ENCODE measurements around the gene CCDC126.
"Not testable (repeated sequence)": the region's sequence is repeated elsewhere in the genome, so short reads cannot be mapped to it uniquely, and the experiment has no call there.

Gene CCDC126

DNA sequence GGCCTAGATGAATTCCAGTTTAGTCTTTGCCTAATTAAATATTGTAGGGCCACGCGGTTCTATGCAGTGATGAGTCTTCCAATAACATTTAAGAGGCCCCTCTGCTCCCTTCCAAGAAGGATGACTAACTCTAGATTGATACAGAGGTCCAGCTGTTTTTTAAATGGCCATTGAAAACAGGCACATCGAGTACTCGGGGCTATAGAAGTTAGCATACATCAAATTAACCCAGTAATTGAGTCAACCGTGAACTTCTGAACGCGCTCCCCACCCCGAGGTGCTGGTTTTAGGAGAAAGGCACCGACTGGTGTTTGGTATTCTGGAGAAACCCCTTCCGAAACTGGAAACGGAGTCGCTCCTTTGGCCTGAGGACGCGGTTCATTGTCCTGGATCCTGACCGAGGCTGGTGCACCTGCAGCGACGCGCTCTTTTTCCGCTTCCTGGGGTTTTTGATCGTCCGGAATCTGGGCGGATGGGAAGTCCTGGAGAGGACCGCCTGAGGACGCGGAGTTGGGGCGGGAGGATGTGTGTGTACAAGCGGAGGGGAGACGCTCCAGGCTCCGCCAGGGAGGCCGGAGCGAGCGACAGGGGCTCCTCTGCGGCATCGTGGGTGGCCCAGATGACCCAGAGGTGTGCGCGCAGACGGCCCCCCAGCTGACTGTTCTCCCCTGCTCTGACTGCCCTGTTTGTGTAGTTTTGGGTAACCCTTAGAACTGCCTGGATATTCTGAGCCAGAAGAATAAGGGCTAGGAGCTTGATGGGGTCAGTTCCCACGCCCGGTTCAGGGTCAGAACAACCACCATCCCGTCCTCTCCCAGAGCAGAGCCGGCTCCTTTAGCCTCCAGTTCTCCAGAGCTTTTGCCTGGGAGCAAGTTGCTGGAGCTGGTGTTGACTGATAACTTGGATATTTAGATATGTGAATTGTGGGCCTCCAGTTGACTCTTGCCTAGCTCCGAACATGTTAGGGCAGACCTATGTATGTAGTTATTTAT lies 83.5 kb downstream of the CCDC126 start:
- ATAC-seq, result peak; percentile 81

DNA sequence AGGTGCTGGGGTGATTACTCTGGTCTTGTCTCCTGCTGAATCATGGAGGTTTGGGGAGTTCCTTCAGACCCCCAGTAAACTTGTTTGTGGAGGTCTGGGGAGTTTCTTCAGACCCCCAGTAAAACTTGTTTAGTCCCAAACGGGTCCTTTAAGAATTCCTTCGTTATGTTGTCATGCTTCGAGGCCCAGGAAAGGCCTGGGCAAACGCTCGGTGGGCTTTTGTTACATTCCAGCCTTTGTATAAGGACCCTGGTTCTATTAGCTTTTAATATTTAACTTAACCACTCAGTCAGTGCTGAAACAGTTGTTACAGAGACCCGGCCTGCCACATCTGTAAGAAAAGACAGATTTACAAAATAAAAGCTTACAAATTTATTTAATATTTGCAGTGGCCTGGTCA lies 86.9 kb downstream of the CCDC126 start:
- ATAC-seq, result not testable (repeated sequence)

More for the DNA sequence above, 83.5 kb downstream of the CCDC126 start:
- TF ChIP-seq SNAI2 (CRISPR knock-in tag; IDR thresholded peaks at IDR 0.05) (peak; percentile 97), TCF4 (CRISPR knock-in tag; IDR thresholded peaks at IDR 0.05; ENCODE audit: borderline replicate concordance) (no peak), GLIS3 (CRISPR knock-in tag; IDR thresholded peaks at IDR 0.05) (no peak)

DNA sequence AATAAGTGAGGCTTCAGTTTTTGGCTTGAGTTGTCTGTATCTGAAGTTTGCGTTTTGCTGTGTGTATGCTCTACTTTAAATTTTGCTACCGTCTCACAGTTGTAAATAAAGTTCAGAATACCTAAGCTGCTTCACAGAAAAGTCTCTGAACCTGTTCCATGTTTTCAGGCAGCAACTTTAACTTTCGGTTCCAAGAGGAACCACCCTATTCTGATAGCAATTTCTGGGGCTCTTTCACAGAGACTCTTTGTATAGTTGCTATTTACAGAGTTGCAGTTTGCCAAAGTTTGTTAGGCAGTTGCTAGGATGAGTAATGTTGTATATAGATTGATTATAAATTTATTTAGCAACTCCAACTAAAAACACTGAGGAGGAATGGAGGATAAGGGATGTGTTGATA lies 88.5 kb downstream of the CCDC126 start:
- no peak for ATAC-seq
- TF ChIP-seq ZNF8 (CRISPR knock-in tag; IDR thresholded peaks at IDR 0.05) (no peak), ZC3H10 (CRISPR knock-in tag; IDR thresholded peaks at IDR 0.05) (no peak), CREB5 (CRISPR knock-in tag; IDR thresholded peaks at IDR 0.05; ENCODE audit: low read depth) (no peak), ESRRG (CRISPR knock-in tag; IDR thresholded peaks at IDR 0.05) (no peak), ZNF565 (CRISPR knock-in tag; conservative IDR thresholded peaks at IDR 0.05; ENCODE audit: low read depth) (no peak), RARB (CRISPR knock-in tag; IDR thresholded peaks at IDR 0.05) (no peak), ZFP3 (CRISPR knock-in tag; IDR thresholded peaks at IDR 0.05) (no peak)

DNA sequence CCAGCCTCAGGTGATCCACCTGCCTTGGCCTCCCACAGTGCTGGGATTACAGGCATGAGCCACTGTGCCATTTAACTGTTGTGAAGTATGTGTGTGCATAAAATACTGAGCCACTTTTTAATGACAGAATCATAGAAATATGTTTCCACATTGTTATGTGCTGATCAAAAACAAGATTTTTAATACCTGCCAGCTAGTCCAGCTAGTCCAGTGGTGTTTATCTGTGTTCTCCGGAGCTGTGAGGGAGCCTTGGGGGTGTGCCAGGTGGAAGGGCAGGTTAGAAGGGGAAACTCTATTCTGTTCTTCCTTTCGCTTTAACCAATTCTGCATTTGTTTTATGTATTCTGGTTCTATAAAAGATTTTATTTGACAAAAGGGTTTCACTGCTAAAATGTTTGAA lies 89.8 kb downstream of the CCDC126 start:
- ATAC-seq, result no peak; the same call in 2 of the 3 replicates
- TF ChIP-seq TOX (CRISPR knock-in tag; IDR thresholded peaks at IDR 0.05; ENCODE audit: borderline replicate concordance) (no peak), GLIS3 (CRISPR knock-in tag; IDR thresholded peaks at IDR 0.05) (no peak), CREB5 (CRISPR knock-in tag; IDR thresholded peaks at IDR 0.05; ENCODE audit: low read depth) (no peak), ARNTL (CRISPR knock-in tag; IDR thresholded peaks at IDR 0.05; ENCODE audit: borderline replicate concordance, low read depth) (no peak), SNAI2 (CRISPR knock-in tag; IDR thresholded peaks at IDR 0.05) (no peak), ZNF70 (CRISPR knock-in tag; IDR thresholded peaks at IDR 0.05) (no peak), CSDC2 (CRISPR knock-in tag; IDR thresholded peaks at IDR 0.05) (no peak), RARB (CRISPR knock-in tag; IDR thresholded peaks at IDR 0.05) (no peak), PATZ1 (CRISPR knock-in tag; IDR thresholded peaks at IDR 0.05; ENCODE audit: borderline replicate concordance) (no peak), ESRRG (CRISPR knock-in tag; IDR thresholded peaks at IDR 0.05) (no peak), ISL1 (CRISPR knock-in tag; IDR thresholded peaks at IDR 0.05) (no peak), TSHZ2 (CRISPR knock-in tag; IDR thresholded peaks at IDR 0.05) (no peak), ZFP3 (CRISPR knock-in tag; IDR thresholded peaks at IDR 0.05) (no peak), ZFP30 (CRISPR knock-in tag; IDR thresholded peaks at IDR 0.05) (no peak), PPARA (CRISPR knock-in tag; IDR thresholded peaks at IDR 0.05; ENCODE audit: borderline replicate concordance) (no peak), ZC3H10 (CRISPR knock-in tag; IDR thresholded peaks at IDR 0.05) (no peak), BACH2 (CRISPR knock-in tag; IDR thresholded peaks at IDR 0.05; ENCODE audit: borderline replicate concordance) (no peak)
